Measurements from ENCODE around the gene FAM131C. TPM values are rescaled to one million over a fixed set of nuclear protein-coding genes. Genes with fewer than 3 reads are reported as not detected.

FAM131C gene
- polyA plus RNA-seq, 4 donors, result 0.21 to 1.6 (median 0.45) TPM; not detected in 1

DNA sequence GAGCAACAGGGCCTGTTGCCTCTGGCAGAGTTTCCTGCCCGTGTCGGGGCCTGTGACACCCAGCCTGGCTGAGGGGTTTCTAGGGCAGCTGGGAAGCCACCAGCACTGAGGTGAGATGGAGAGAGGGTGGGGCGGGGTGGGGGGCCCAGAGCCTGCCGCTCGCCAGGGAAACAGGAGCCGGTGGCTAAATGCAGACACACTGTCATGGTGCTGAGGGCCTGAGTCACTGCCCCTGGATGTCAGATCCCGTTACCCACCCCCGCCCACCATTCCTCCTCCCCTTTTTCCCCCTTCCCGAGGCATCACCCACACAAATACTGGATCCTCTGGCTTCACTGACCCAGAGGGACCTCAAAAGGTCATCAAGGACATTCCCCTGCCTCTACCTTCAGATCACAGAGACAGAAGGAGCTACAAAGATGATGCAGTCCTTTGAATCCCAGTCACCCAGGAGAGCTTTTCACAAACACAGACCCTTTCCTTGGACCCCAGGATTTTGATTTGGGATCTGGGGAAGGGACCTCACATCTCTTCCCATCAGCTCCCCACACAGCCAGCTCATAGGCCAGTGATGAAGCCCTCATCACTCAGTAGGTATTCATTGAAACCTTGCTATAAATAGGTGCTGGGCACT, 53.7 kb downstream of the FAM131C start:
- WGBS, 3 donors, result 67 to 95% (median 84%) methylated on average over 8 to 9 of the region's 9 CpGs
- peak overlapping the region in 2 of 3 donors; percentile 73 to 86 for H3K27ac ChIP-seq (ENCODE audit: low read depth in 1 of 3, low read length in 2 of 3)
- no peaks in the 10 kb centered on the region for H3K9me3 ChIP-seq (ENCODE audit: control insufficient read depth in 2 of 2, insufficient read depth in 1 of 2, low read depth in 1 of 2, low read length in 1 of 2)
- no peak overlapping the region for H3K4me3 ChIP-seq (ENCODE audit: low read depth in 1 of 3, low read length in 3 of 3)
- FAIRE-seq, result no peak
- H3K36me3 ChIP-seq (ENCODE audit: control insufficient read depth in 3 of 3, insufficient read depth in 2 of 3, low read depth in 1 of 3, low read length in 3 of 3), result no peaks in the 10 kb centered on the region
- peaks cover 0 to 24% (median 0%) of the 10 kb centered on the region in 3 donors for H3K4me1 ChIP-seq (ENCODE audit: control insufficient read depth in 3 of 3, insufficient read depth in 2 of 3, low read depth in 1 of 3, low read length in 2 of 3)
- H3K27me3 ChIP-seq (ENCODE audit: control insufficient read depth in 3 of 3, insufficient read depth in 3 of 3, low read length in 3 of 3), result no peaks in the 10 kb centered on the region
- no peak for DNase-seq

DNA sequence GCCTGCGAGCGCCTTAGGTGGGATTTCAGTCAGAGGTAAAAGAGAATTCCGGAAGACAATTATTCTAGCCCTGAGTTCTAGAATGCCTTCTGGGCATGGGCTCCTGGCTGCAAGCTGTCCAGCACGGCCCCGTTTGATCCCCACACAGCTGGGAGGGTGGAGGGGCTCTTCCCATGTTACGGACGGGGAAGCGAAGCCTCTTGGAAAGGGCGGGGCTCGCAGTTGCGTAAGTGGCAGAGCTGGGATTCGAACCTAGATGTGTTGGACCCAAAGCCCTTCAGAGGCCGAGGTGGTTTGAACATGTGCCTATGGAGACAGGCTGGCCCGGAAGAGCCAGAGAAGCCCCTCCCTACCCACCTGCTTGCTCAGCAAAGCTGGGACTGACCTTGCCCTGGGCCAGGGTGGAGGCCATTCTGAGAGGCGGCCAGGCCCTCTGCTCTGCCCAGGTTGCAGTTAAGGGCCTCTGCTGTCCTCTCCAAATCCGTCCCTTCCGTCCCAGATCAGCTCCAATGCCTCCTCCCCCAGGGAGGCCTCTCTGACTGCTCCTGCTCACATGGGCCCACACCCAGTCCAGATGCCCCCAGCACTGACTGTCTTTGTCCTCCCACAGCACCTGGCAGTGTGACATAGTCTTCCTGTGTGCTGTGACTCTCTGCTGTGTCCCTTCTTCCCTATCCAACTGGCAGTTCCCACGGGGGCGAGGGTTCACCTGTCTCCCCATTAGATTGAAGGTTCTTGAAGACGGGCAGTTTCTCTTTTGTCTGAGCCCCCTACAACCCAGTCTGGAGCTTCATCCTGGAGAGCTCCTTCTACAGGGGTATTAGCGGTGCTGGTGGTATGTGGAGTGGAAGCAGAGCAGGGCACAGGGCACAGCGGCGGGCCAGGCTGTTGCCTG, 54.5 kb downstream of the FAM131C start:
- DNase-seq (no peak), FAIRE-seq (no peak)
- Histone ChIP-seq H3K27me3 (ENCODE audit: control insufficient read depth in 3 of 3, insufficient read depth in 3 of 3, low read length in 3 of 3) (no peaks in the 10 kb centered on the region), H3K9me3 (ENCODE audit: control insufficient read depth in 2 of 2, insufficient read depth in 1 of 2, low read depth in 1 of 2, low read length in 1 of 2) (no peaks in the 10 kb centered on the region), H3K36me3 (ENCODE audit: control insufficient read depth in 3 of 3, insufficient read depth in 2 of 3, low read depth in 1 of 3, low read length in 3 of 3) (no peaks in the 10 kb centered on the region), H3K4me1 (ENCODE audit: control insufficient read depth in 3 of 3, insufficient read depth in 2 of 3, low read depth in 1 of 3, low read length in 2 of 3) (peaks cover 0 to 28% (median 0%) of the 10 kb centered on the region in 3 donors), H3K4me3 (ENCODE audit: low read depth in 1 of 3, low read length in 3 of 3) (no peak overlapping the region), H3K27ac (ENCODE audit: low read depth in 1 of 3, low read length in 2 of 3) (peak overlapping the region in 2 of 3 donors; percentile 73 to 86)
- 76 to 83% (median 80%) methylated on average over 23 of the region's 23 CpGs for WGBS, 3 donors

- Histone ChIP-seq H3K4me1 (ENCODE audit: control insufficient read depth in 3 of 3, insufficient read depth in 2 of 3, low read depth in 1 of 3, low read length in 2 of 3) (peaks cover 0 to 33% (median 0%) of the 10 kb centered on the region in 3 donors), H3K27me3 (ENCODE audit: control insufficient read depth in 3 of 3, insufficient read depth in 3 of 3, low read length in 3 of 3) (no peaks in the 10 kb centered on the region), H3K27ac (ENCODE audit: low read depth in 1 of 3, low read length in 2 of 3) (peak overlapping the region in 2 of 3 donors; percentile 73 to 86), H3K9me3 (ENCODE audit: control insufficient read depth in 2 of 2, insufficient read depth in 1 of 2, low read depth in 1 of 2, low read length in 1 of 2) (no peaks in the 10 kb centered on the region), H3K36me3 (ENCODE audit: control insufficient read depth in 3 of 3, insufficient read depth in 2 of 3, low read depth in 1 of 3, low read length in 3 of 3) (no peaks in the 10 kb centered on the region), H3K4me3 (ENCODE audit: low read depth in 1 of 3, low read length in 3 of 3) (no peak overlapping the region)
- FAIRE-seq (no peak), DNase-seq (no peak)
- WGBS, 3 donors, result 59 to 70% (median 64%) methylated on average over 4 of the region's 4 CpGs
Measured at GRCh38 chr1:16018308-16018707, 55.1 kb downstream of the FAM131C start.

- Histone ChIP-seq H3K4me1 (ENCODE audit: control insufficient read depth in 3 of 3, insufficient read depth in 2 of 3, low read depth in 1 of 3, low read length in 2 of 3) (peaks cover 0 to 37% (median 0%) of the 10 kb centered on the region in 3 donors), H3K4me3 (ENCODE audit: low read depth in 1 of 3, low read length in 3 of 3) (peak within 1 kb of the TSS in 1 of 3 donors; percentile 32), H3K9me3 (ENCODE audit: control insufficient read depth in 2 of 2, insufficient read depth in 1 of 2, low read depth in 1 of 2, low read length in 1 of 2) (no peaks in the 10 kb centered on the region), H3K27ac (ENCODE audit: low read depth in 1 of 3, low read length in 2 of 3) (peak within 1 kb of the TSS in 2 of 3 donors; percentile 73 to 86), H3K36me3 (ENCODE audit: control insufficient read depth in 3 of 3, insufficient read depth in 2 of 3, low read depth in 1 of 3, low read length in 3 of 3) (no peaks in the 10 kb centered on the region), H3K27me3 (ENCODE audit: control insufficient read depth in 3 of 3, insufficient read depth in 3 of 3, low read length in 3 of 3) (no peaks in the 10 kb centered on the region)
- DNase-seq (peak in 1 of 2 donors; percentile 42), FAIRE-seq (no peak)
- WGBS, 3 donors, result 49 to 72% (median 60%) methylated on average over 36 to 37 of the region's 37 CpGs
Measured at GRCh38 chr1:16017461-16018303, 55.8 kb downstream of the FAM131C start, which contains the start of gene HSPB7. Gene HSPB7, minus strand, starts transcription at chr1:16018043. Its CDS starts 80 bp downstream, at chr1:16017963.

GRCh38 chr1:16017076-16017460, 56.4 kb downstream of the FAM131C start:
- 82 to 87% (median 84%) methylated on average over 5 to 10 of the region's 10 CpGs for WGBS, 3 donors
- Histone ChIP-seq H3K36me3 (ENCODE audit: control insufficient read depth in 3 of 3, insufficient read depth in 2 of 3, low read depth in 1 of 3, low read length in 3 of 3) (no peaks in the 10 kb centered on the region), H3K27me3 (ENCODE audit: control insufficient read depth in 3 of 3, insufficient read depth in 3 of 3, low read length in 3 of 3) (no peaks in the 10 kb centered on the region), H3K27ac (ENCODE audit: low read depth in 1 of 3, low read length in 2 of 3) (peak overlapping the region in 1 of 3 donors; percentile 86), H3K9me3 (ENCODE audit: control insufficient read depth in 2 of 2, insufficient read depth in 1 of 2, low read depth in 1 of 2, low read length in 1 of 2) (no peaks in the 10 kb centered on the region), H3K4me3 (ENCODE audit: low read depth in 1 of 3, low read length in 3 of 3) (peak overlapping the region in 1 of 3 donors; percentile 32), H3K4me1 (ENCODE audit: control insufficient read depth in 3 of 3, insufficient read depth in 2 of 3, low read depth in 1 of 3, low read length in 2 of 3) (peaks cover 0 to 41% (median 0%) of the 10 kb centered on the region in 3 donors)
- no peak for DNase-seq
- no peak for FAIRE-seq

DNA sequence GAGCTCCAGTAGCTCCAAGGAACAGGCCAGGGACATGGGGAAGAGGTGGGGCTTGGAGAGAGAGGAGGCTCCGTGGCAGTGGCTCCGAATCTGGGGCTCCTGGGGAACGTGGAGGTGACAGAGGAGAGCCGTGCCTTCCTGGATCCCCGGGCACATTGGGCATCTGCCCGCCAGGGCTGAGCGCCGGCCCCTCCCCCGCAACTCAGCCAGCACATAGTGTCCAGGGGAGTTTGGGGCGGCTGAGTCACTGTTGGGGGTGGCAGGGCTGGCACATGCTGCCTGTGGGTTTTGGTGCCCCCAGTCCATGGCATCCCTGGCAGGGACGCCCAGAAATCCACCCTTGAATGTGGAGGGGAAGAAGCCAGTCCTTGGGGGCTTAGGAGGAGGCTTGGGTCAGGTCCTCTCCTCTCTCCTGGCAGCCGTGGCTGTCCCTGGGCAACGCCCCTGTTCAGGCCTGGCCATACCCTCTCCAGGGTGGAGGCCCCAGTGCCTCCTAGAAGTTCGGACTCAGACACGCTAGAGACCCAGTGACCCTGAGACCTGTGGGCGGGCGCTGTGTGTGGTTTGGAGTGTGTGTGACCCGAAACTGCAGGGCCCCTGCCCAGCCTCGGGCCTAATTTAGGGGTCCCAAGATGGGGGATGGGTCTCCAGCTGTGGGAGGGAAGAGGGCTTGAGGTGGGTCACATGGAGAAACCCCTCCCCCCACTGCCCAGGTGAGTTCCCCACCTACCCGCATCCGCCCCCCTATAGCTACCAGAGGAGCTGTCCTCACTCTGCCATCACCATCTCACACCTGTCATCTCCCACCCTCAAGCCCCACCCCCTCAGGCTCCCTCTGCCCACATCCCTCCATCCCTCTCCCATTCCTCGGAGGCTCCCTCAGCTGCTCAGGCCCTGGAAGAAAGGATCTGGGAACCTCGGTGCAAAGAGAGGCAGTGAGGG, 57.2 kb downstream of the FAM131C start:
- no peaks in the 10 kb centered on the region for H3K36me3 ChIP-seq (ENCODE audit: control insufficient read depth in 3 of 3, insufficient read depth in 2 of 3, low read depth in 1 of 3, low read length in 3 of 3)
- no peaks in the 10 kb centered on the region for H3K9me3 ChIP-seq (ENCODE audit: control insufficient read depth in 2 of 2, insufficient read depth in 1 of 2, low read depth in 1 of 2, low read length in 1 of 2)
- 57 to 76% (median 64%) methylated on average over 21 to 23 of the region's 23 CpGs for WGBS, 3 donors
- H3K4me1 ChIP-seq (ENCODE audit: control insufficient read depth in 3 of 3, insufficient read depth in 2 of 3, low read depth in 1 of 3, low read length in 2 of 3), result peaks cover 0 to 33% (median 0%) of the 10 kb centered on the region in 3 donors
- no peak overlapping the region for H3K4me3 ChIP-seq (ENCODE audit: low read depth in 1 of 3, low read length in 3 of 3)
- DNase-seq (no peak), FAIRE-seq (no peak)
- H3K27ac ChIP-seq (ENCODE audit: low read depth in 1 of 3, low read length in 2 of 3), result peak overlapping the region in 2 of 3 donors; percentile 16 to 17
- H3K27me3 ChIP-seq (ENCODE audit: control insufficient read depth in 3 of 3, insufficient read depth in 3 of 3, low read length in 3 of 3), result no peaks in the 10 kb centered on the region

DNA sequence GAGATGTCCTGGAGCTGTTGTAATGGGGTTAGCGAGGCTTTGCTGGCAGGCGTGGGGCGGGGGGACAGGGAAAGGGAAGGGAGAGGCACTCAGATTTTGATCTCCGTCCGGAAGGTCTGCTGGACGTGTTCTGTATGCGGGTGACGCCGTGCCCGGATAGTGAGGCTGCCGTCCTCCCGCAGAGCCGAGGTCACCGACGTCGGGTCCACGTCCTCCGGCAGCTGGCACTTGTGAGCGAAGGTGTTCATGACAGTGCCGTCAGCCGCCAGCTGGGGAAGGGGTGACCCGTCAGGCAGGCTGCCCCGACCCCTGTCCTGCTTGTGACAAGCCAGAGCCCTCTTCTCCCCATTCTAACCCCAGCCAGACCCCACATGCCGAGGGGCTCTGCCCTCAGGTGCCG, 58.0 kb downstream of the FAM131C start:
- Histone ChIP-seq H3K4me3 (ENCODE audit: low read depth in 1 of 3, low read length in 3 of 3) (no peak overlapping the region), H3K27ac (ENCODE audit: low read depth in 1 of 3, low read length in 2 of 3) (no peak overlapping the region), H3K9me3 (ENCODE audit: control insufficient read depth in 2 of 2, insufficient read depth in 1 of 2, low read depth in 1 of 2, low read length in 1 of 2) (no peaks in the 10 kb centered on the region), H3K4me1 (ENCODE audit: control insufficient read depth in 3 of 3, insufficient read depth in 2 of 3, low read depth in 1 of 3, low read length in 2 of 3) (peaks cover 0 to 33% (median 0%) of the 10 kb centered on the region in 3 donors), H3K36me3 (ENCODE audit: control insufficient read depth in 3 of 3, insufficient read depth in 2 of 3, low read depth in 1 of 3, low read length in 3 of 3) (no peaks in the 10 kb centered on the region), H3K27me3 (ENCODE audit: control insufficient read depth in 3 of 3, insufficient read depth in 3 of 3, low read length in 3 of 3) (no peaks in the 10 kb centered on the region)
- 82 to 93% (median 90%) methylated on average over 22 to 25 of the region's 25 CpGs for WGBS, 3 donors
- DNase-seq, result no peak
- FAIRE-seq, result no peak

Data from small intestine (tissue), 7 donors.